ENCODE results near the gene CDCA8.

DNA sequence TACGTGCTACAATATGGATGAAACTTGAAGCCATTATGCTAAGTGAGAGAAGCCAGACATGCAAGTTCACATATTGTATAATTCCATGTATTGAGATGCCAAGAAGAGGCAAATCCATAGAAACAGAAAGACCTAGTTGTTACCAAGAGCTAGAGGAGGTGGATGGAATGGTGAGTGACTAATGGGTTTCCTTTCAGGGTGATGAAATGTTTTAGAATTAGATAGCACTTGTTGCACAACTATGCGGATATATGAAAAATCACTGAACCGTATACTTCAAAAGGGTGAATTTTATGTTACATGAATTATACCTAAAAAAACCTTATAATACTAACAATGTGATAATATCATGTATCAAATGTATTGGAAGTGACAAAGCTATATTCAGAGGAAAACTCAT lies 54.5 kb downstream of the CDCA8 start:
- TF ChIP-seq, protein P1, sequence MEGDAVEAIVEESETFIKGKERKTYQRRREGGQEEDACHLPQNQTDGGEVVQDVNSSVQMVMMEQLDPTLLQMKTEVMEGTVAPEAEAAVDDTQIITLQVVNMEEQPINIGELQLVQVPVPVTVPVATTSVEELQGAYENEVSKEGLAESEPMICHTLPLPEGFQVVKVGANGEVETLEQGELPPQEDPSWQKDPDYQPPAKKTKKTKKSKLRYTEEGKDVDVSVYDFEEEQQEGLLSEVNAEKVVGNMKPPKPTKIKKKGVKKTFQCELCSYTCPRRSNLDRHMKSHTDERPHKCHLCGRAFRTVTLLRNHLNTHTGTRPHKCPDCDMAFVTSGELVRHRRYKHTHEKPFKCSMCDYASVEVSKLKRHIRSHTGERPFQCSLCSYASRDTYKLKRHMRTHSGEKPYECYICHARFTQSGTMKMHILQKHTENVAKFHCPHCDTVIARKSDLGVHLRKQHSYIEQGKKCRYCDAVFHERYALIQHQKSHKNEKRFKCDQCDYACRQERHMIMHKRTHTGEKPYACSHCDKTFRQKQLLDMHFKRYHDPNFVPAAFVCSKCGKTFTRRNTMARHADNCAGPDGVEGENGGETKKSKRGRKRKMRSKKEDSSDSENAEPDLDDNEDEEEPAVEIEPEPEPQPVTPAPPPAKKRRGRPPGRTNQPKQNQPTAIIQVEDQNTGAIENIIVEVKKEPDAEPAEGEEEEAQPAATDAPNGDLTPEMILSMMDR (IDR thresholded peaks at IDR 0.05; ENCODE audit: low read depth, low read length, poor library complexity, severe bottlenecking): no peak
- no peak for TF ChIP-seq EZH2phosphoT487 (IDR thresholded peaks at IDR 0.05; ENCODE audit: borderline replicate concordance, low read length)
